Osteocyte (in vitro differentiated cells): Measurements from ENCODE around the gene ACOT12. TPM values are rescaled to one million over a fixed set of nuclear protein-coding genes. Genes with fewer than 3 reads are reported as not detected.

Experiments
- DNase-seq: peaks from one replicate; pipeline ENCODE4 v3.0.0; 2021; ENCODE audit warnings: mixed read lengths; ENCODE audit not compliant: unreplicated experiment; ENCODE audit errors: extremely low spot score
- H3K27ac Mint-ChIP-seq: one replicate; pipeline ENCODE4 v1.8.0; 2021; ENCODE audit warnings: mild to moderate bottlenecking, mixed read lengths; ENCODE audit not compliant: unreplicated experiment
- H3K27me3 Mint-ChIP-seq: one replicate; pipeline ENCODE4 v1.8.0; 2021; ENCODE audit warnings: mixed read lengths; ENCODE audit not compliant: unreplicated experiment
- H3K36me3 Mint-ChIP-seq: one replicate; pipeline ENCODE4 v1.8.0; 2021; ENCODE audit warnings: mixed read lengths; ENCODE audit not compliant: unreplicated experiment
- H3K4me1 Mint-ChIP-seq: one replicate; pipeline ENCODE4 v1.8.0; 2021; ENCODE audit warnings: mixed read lengths; ENCODE audit not compliant: unreplicated experiment
- H3K4me3 Mint-ChIP-seq: one replicate; pipeline ENCODE4 v1.8.0; 2021; ENCODE audit warnings: mild to moderate bottlenecking, moderate library complexity, mixed read lengths; ENCODE audit not compliant: unreplicated experiment
- H3K9me3 Mint-ChIP-seq: one replicate; pipeline ENCODE4 v1.8.0; 2021; ENCODE audit warnings: mixed read lengths; ENCODE audit not compliant: unreplicated experiment
- CTCF ChIP-seq: fragments of 200-600 bp; sonication (generic); IDR thresholded peaks from 2 replicates; pipeline ENCODE4 v1.5.0; 2021; ENCODE audit warnings: antibody characterized with exemption, mild to moderate bottlenecking, moderate library complexity
- total RNA-seq: library from RNA; stranded (reverse); gene quantifications from 2 replicates; pipeline ENCODE4 v1.2.1, GENCODE V29; 2021

ACOT12 gene
- total RNA-seq, 1 donor from 2014 or later, result not detected

- no peak overlapping the region for H3K27ac Mint-ChIP-seq
- H3K27me3 Mint-ChIP-seq, result no peaks in the 10 kb centered on the region
- DNase-seq, result no peak
- peaks cover 25% of the 10 kb centered on the region for H3K36me3 Mint-ChIP-seq
- no peaks in the 10 kb centered on the region for H3K9me3 Mint-ChIP-seq
- H3K4me3 Mint-ChIP-seq, result no peak overlapping the region
- TF ChIP-seq CTCF, result no peak
- H3K4me1 Mint-ChIP-seq, result peaks cover 6% of the 10 kb centered on the region
These were observed 77.4 kb downstream of the ACOT12 start for GRCh38 chr5:81316571-81316970.

GRCh38 chr5:81315830-81316229 is 78.1 kb downstream of the ACOT12 start:
- Mint-ChIP-seq H3K36me3 (peaks cover 31% of the 10 kb centered on the region), H3K4me3 (no peak overlapping the region), H3K27me3 (no peaks in the 10 kb centered on the region), H3K27ac (no peak overlapping the region), H3K4me1 (peaks cover 6% of the 10 kb centered on the region), H3K9me3 (no peaks in the 10 kb centered on the region)
- DNase-seq, result no peak
- TF ChIP-seq CTCF, result no peak

- no peak for DNase-seq
- no peaks in the 10 kb centered on the region for H3K9me3 Mint-ChIP-seq
- no peaks in the 10 kb centered on the region for H3K27me3 Mint-ChIP-seq
- TF ChIP-seq CTCF, result no peak
- peaks cover 6% of the 10 kb centered on the region for H3K4me1 Mint-ChIP-seq
- no peak overlapping the region for H3K27ac Mint-ChIP-seq
- peaks cover 32% of the 10 kb centered on the region for H3K36me3 Mint-ChIP-seq
- H3K4me3 Mint-ChIP-seq, result no peak overlapping the region
These were observed 78.6 kb downstream of the ACOT12 start for GRCh38 chr5:81315336-81315735.

GRCh38 chr5:81314581-81314980 is 79.4 kb downstream of the ACOT12 start:
- no peak for DNase-seq
- Mint-ChIP-seq H3K9me3 (no peaks in the 10 kb centered on the region), H3K27me3 (no peaks in the 10 kb centered on the region), H3K4me1 (peaks cover 6% of the 10 kb centered on the region), H3K4me3 (no peak overlapping the region), H3K27ac (no peak overlapping the region), H3K36me3 (peaks cover 37% of the 10 kb centered on the region)
- no peak for TF ChIP-seq CTCF

GRCh38 chr5:81313686-81314085 is 80.2 kb downstream of the ACOT12 start:
- peaks cover 6% of the 10 kb centered on the region for H3K4me1 Mint-ChIP-seq
- H3K36me3 Mint-ChIP-seq, result peaks cover 42% of the 10 kb centered on the region
- no peak overlapping the region for H3K4me3 Mint-ChIP-seq
- DNase-seq, result no peak
- H3K27ac Mint-ChIP-seq, result no peak overlapping the region
- TF ChIP-seq CTCF, result no peak
- H3K27me3 Mint-ChIP-seq, result no peaks in the 10 kb centered on the region
- H3K9me3 Mint-ChIP-seq, result no peaks in the 10 kb centered on the region
